Measurements from ENCODE around the gene PACSIN2. TPM values are rescaled to one million over a fixed set of nuclear protein-coding genes. Genes with fewer than 3 reads are reported as not detected.

PACSIN2 gene
- total and polyA plus RNA-seq, 7 experiments from 2014 or later, result 26.6 to 62.5 (median 36.3) TPM

- H3K36me3 ChIP-seq (ENCODE audit: control insufficient read depth in 2 of 3, insufficient read depth in 3 of 3, low read length in 3 of 3), result no peaks in the 10 kb centered on the region
- no peaks in the 10 kb centered on the region for H3K9me3 ChIP-seq (ENCODE audit: control insufficient read depth in 2 of 3, low read length in 3 of 3)
- no peaks in the 10 kb centered on the region for H3K27me3 ChIP-seq (ENCODE audit: control insufficient read depth in 2 of 2, insufficient read depth in 2 of 2, low read length in 2 of 2)
- Mint-ChIP-seq H3K4me3 (peak overlapping the region in 1 of 10 donors; percentile 16), H3K4me1 (peaks cover 34 to 85% (median 79%) of the 10 kb centered on the region in 7 donors), H3K27ac (peak overlapping the region in 6 of 9 donors; percentile 10 to 89 (median 52)), H3K27me3 (no peaks in the 10 kb centered on the region), H3K36me3 (peaks cover 0 to 3% (median 0%) of the 10 kb centered on the region in 5 donors), H3K9me3 (no peaks in the 10 kb centered on the region)
- CTCF ChIA-PET, result interaction anchor here (0.7 to 1.0 kb wide), 2 partner anchors 140 to 153 kb away, joined by 4 to 6 read pairs; no protein-coding TSS in a partner anchor
- intact Hi-C loops (cut with micrococcal nuclease), result no loop called here
- ATAC-seq, result no peak
- H3K27ac ChIP-seq (ENCODE audit: low read depth, low read length), result peak overlapping the region; percentile 21
- no peaks in the 10 kb centered on the region for H3K4me1 ChIP-seq (ENCODE audit: control insufficient read depth in 2 of 2, insufficient read depth in 2 of 2, low read length in 2 of 2)
- H3K4me3 ChIP-seq (ENCODE audit: low read length), result no peak overlapping the region
- POLR2A ChIA-PET, result interaction anchor here (0.6 kb wide), 1 partner anchor 242 kb away, joined by 3 read pairs; no protein-coding TSS in a partner anchor
- no peak for DNase-seq
These were observed 7.3 kb downstream of the PACSIN2 start for GRCh38 chr22:43007519-43008102.

- Mint-ChIP-seq H3K27ac (peak overlapping the region in 3 of 9 donors; percentile 28 to 52 (median 31)), H3K36me3 (peaks cover 0 to 3% (median 0%) of the 10 kb centered on the region in 5 donors), H3K27me3 (no peaks in the 10 kb centered on the region), H3K9me3 (no peaks in the 10 kb centered on the region), H3K4me1 (peaks cover 43 to 90% (median 84%) of the 10 kb centered on the region in 7 donors), H3K4me3 (peak overlapping the region in 1 of 10 donors; percentile 22)
- ChIA-PET CTCF (no interaction called here), POLR2A (no interaction called here)
- H3K36me3 ChIP-seq (ENCODE audit: control insufficient read depth in 2 of 3, insufficient read depth in 3 of 3, low read length in 3 of 3), result no peaks in the 10 kb centered on the region
- no peak for DNase-seq
- H3K4me1 ChIP-seq (ENCODE audit: control insufficient read depth in 2 of 2, insufficient read depth in 2 of 2, low read length in 2 of 2), result peaks cover 1 to 8% of the 10 kb centered on the region in 2 donors
- H3K27me3 ChIP-seq (ENCODE audit: control insufficient read depth in 2 of 2, insufficient read depth in 2 of 2, low read length in 2 of 2), result no peaks in the 10 kb centered on the region
- no peak for ATAC-seq
- H3K9me3 ChIP-seq (ENCODE audit: control insufficient read depth in 2 of 3, low read length in 3 of 3), result no peaks in the 10 kb centered on the region
- no peak overlapping the region for H3K27ac ChIP-seq (ENCODE audit: low read depth, low read length)
- no peak overlapping the region for H3K4me3 ChIP-seq (ENCODE audit: low read length)
- intact Hi-C loops (cut with micrococcal nuclease), result no loop called here
These were observed 8.2 kb downstream of the PACSIN2 start for GRCh38 chr22:43006753-43007152.

- Mint-ChIP-seq H3K4me3 (peak overlapping the region in 1 of 10 donors; percentile 34), H3K36me3 (peaks cover 0 to 3% (median 0%) of the 10 kb centered on the region in 5 donors), H3K9me3 (no peaks in the 10 kb centered on the region), H3K27me3 (no peaks in the 10 kb centered on the region), H3K27ac (peak overlapping the region in 2 of 9 donors; percentile 54 to 77), H3K4me1 (peaks cover 50 to 92% (median 85%) of the 10 kb centered on the region in 7 donors)
- no peak for DNase-seq
- Histone ChIP-seq H3K27ac (ENCODE audit: low read depth, low read length) (no peak overlapping the region), H3K4me1 (ENCODE audit: control insufficient read depth in 2 of 2, insufficient read depth in 2 of 2, low read length in 2 of 2) (peaks cover 5 to 14% of the 10 kb centered on the region in 2 donors), H3K4me3 (ENCODE audit: low read length) (no peak overlapping the region), H3K27me3 (ENCODE audit: control insufficient read depth in 2 of 2, insufficient read depth in 2 of 2, low read length in 2 of 2) (no peaks in the 10 kb centered on the region), H3K9me3 (ENCODE audit: control insufficient read depth in 2 of 3, low read length in 3 of 3) (no peaks in the 10 kb centered on the region), H3K36me3 (ENCODE audit: control insufficient read depth in 2 of 3, insufficient read depth in 3 of 3, low read length in 3 of 3) (no peaks in the 10 kb centered on the region)
- no peak for ATAC-seq
- CTCF ChIA-PET, result no interaction called here
- POLR2A ChIA-PET, result no interaction called here
- intact Hi-C loops (cut with micrococcal nuclease), result no loop called here
These were observed 8.9 kb downstream of the PACSIN2 start for GRCh38 chr22:43006016-43006505.

- peaks cover 55 to 92% (median 87%) of the 10 kb centered on the region in 7 donors for H3K4me1 Mint-ChIP-seq
- POLR2A ChIA-PET, result interaction anchor here (3.5 kb wide), 1 partner anchor 9 kb away, joined by 17 read pairs; the partner anchor contains the start of gene PACSIN2
- H3K9me3 ChIP-seq (ENCODE audit: control insufficient read depth in 2 of 3, low read length in 3 of 3), result no peaks in the 10 kb centered on the region
- DNase-seq (no peak), ATAC-seq (no peak)
- intact Hi-C loops (cut with micrococcal nuclease), result no loop called here
- no peaks in the 10 kb centered on the region for H3K9me3 Mint-ChIP-seq
- no peaks in the 10 kb centered on the region for H3K27me3 Mint-ChIP-seq
- no peaks in the 10 kb centered on the region for H3K36me3 ChIP-seq (ENCODE audit: control insufficient read depth in 2 of 3, insufficient read depth in 3 of 3, low read length in 3 of 3)
- H3K4me1 ChIP-seq (ENCODE audit: control insufficient read depth in 2 of 2, insufficient read depth in 2 of 2, low read length in 2 of 2), result peaks cover 5 to 17% of the 10 kb centered on the region in 2 donors
- no peak overlapping the region for H3K4me3 ChIP-seq (ENCODE audit: low read length)
- CTCF ChIA-PET, result no interaction called here
- peak overlapping the region in 2 of 10 donors; percentile 34 to 39 for H3K4me3 Mint-ChIP-seq
- peak overlapping the region in 4 of 9 donors; percentile 27 to 69 (median 33) for H3K27ac Mint-ChIP-seq
- H3K36me3 Mint-ChIP-seq, result peaks cover 0 to 3% (median 0%) of the 10 kb centered on the region in 5 donors
- no peak overlapping the region for H3K27ac ChIP-seq (ENCODE audit: low read depth, low read length)
- H3K27me3 ChIP-seq (ENCODE audit: control insufficient read depth in 2 of 2, insufficient read depth in 2 of 2, low read length in 2 of 2), result no peaks in the 10 kb centered on the region
These were observed 9.8 kb downstream of the PACSIN2 start for GRCh38 chr22:43005106-43005505.

- ATAC-seq, result peak; percentile 30
- H3K9me3 ChIP-seq (ENCODE audit: control insufficient read depth in 2 of 3, low read length in 3 of 3), result no peaks in the 10 kb centered on the region
- H3K27me3 Mint-ChIP-seq, result no peaks in the 10 kb centered on the region
- peaks cover 5 to 17% of the 10 kb centered on the region in 2 donors for H3K4me1 ChIP-seq (ENCODE audit: control insufficient read depth in 2 of 2, insufficient read depth in 2 of 2, low read length in 2 of 2)
- no peaks in the 10 kb centered on the region for H3K27me3 ChIP-seq (ENCODE audit: control insufficient read depth in 2 of 2, insufficient read depth in 2 of 2, low read length in 2 of 2)
- ChIA-PET CTCF (interaction anchor here (0.6 kb wide), 1 partner anchor 8 kb away, joined by 3 read pairs; no protein-coding TSS in a partner anchor), POLR2A (interaction anchor here (3.5 kb wide), 1 partner anchor 10 kb away, joined by 17 read pairs; the partner anchor contains the start of gene PACSIN2)
- peaks cover 0 to 3% (median 0%) of the 10 kb centered on the region in 5 donors for H3K36me3 Mint-ChIP-seq
- no peak for DNase-seq
- no peaks in the 10 kb centered on the region for H3K36me3 ChIP-seq (ENCODE audit: control insufficient read depth in 2 of 3, insufficient read depth in 3 of 3, low read length in 3 of 3)
- H3K4me3 ChIP-seq (ENCODE audit: low read length), result no peak overlapping the region
- no peaks in the 10 kb centered on the region for H3K9me3 Mint-ChIP-seq
- peak overlapping the region in 2 of 10 donors; percentile 6 to 34 for H3K4me3 Mint-ChIP-seq
- peak overlapping the region in 3 of 9 donors; percentile 26 to 38 (median 29) for H3K27ac Mint-ChIP-seq
- H3K27ac ChIP-seq (ENCODE audit: low read depth, low read length), result no peak overlapping the region
- H3K4me1 Mint-ChIP-seq, result peaks cover 56 to 93% (median 89%) of the 10 kb centered on the region in 7 donors
- intact Hi-C loops (cut with micrococcal nuclease), result no loop called here
These were observed 10.4 kb downstream of the PACSIN2 start for GRCh38 chr22:43004362-43005035.

GRCh38 chr22:43002202-43002586, 12.8 kb downstream of the PACSIN2 start:
- Histone ChIP-seq H3K36me3 (ENCODE audit: control insufficient read depth in 2 of 3, insufficient read depth in 3 of 3, low read length in 3 of 3) (no peaks in the 10 kb centered on the region), H3K4me3 (ENCODE audit: low read length) (no peak overlapping the region), H3K9me3 (ENCODE audit: control insufficient read depth in 2 of 3, low read length in 3 of 3) (no peaks in the 10 kb centered on the region), H3K27me3 (ENCODE audit: control insufficient read depth in 2 of 2, insufficient read depth in 2 of 2, low read length in 2 of 2) (no peaks in the 10 kb centered on the region), H3K4me1 (ENCODE audit: control insufficient read depth in 2 of 2, insufficient read depth in 2 of 2, low read length in 2 of 2) (peaks cover 5 to 17% of the 10 kb centered on the region in 2 donors), H3K27ac (ENCODE audit: low read depth, low read length) (no peak overlapping the region)
- Mint-ChIP-seq H3K27me3 (no peaks in the 10 kb centered on the region), H3K4me3 (peak overlapping the region in 7 of 10 donors; percentile 32 to 53 (median 40)), H3K4me1 (peaks cover 62 to 95% (median 92%) of the 10 kb centered on the region in 7 donors), H3K9me3 (no peaks in the 10 kb centered on the region), H3K36me3 (peaks cover 0 to 5% (median 3%) of the 10 kb centered on the region in 5 donors), H3K27ac (peak overlapping the region in 7 of 9 donors; percentile 6 to 85 (median 50))
- CTCF ChIA-PET, result interaction anchor here (0.7 kb wide), 1 partner anchor 47 kb away, joined by 3 read pairs; no protein-coding TSS in a partner anchor
- POLR2A ChIA-PET, result interaction anchor here (3.5 kb wide), 1 partner anchor 12 kb away, joined by 17 read pairs; the partner anchor contains the start of gene PACSIN2
- intact Hi-C loops (cut with micrococcal nuclease), result no loop called here
- DNase-seq (no peak), ATAC-seq (no peak)

Data from naive thymus-derived CD4-positive, alpha-beta T cell (primary cell).